ENCODE measurements around the gene LIMK2. TPM values are rescaled to one million over a fixed set of nuclear protein-coding genes. Genes with fewer than 3 reads are reported as not detected.
"Not testable (repeated sequence)": the region's sequence is repeated elsewhere in the genome, so short reads cannot be mapped to it uniquely, and the experiment has no call there.

Gene LIMK2
- total and polyA plus RNA-seq, 8 donors, result 19.9 to 541 (median 97.2) TPM

GRCh38 chr22:31235081-31235480 lies 23.0 kb downstream of the LIMK2 start:
- H3K4me3 ChIP-seq, result no peak overlapping the region
- H3K27me3 ChIP-seq, result no peaks in the 10 kb centered on the region
- intact Hi-C loops (cut with DNase I; ENCODE audit: low total_unique reads), result no loop called here
- 47 to 69% (median 60%) methylated on average over 3 of the region's 3 CpGs for WGBS, 5 donors
- H3K27ac ChIP-seq, result peak overlapping the region in 3 of 5 donors; percentile 13 to 56 (median 29)
- TF ChIP-seq POLR2A (IDR thresholded peaks at IDR 0.05) (no peak), CTCF (IDR thresholded peaks at IDR 0.05) (no peak), EP300 (IDR thresholded peaks at IDR 0.05) (no peak), POLR2AphosphoS5 (IDR thresholded peaks at IDR 0.05) (no peak)
- peaks cover 0 to 20% (median 5%) of the 10 kb centered on the region in 4 donors for H3K36me3 ChIP-seq
- H3K9me3 ChIP-seq, result no peaks in the 10 kb centered on the region
- DNase-seq, result peak in 1 of 2 donors; percentile 51
- H3K4me1 ChIP-seq, result peaks cover 34 to 80% (median 55%) of the 10 kb centered on the region in 4 donors

DNA sequence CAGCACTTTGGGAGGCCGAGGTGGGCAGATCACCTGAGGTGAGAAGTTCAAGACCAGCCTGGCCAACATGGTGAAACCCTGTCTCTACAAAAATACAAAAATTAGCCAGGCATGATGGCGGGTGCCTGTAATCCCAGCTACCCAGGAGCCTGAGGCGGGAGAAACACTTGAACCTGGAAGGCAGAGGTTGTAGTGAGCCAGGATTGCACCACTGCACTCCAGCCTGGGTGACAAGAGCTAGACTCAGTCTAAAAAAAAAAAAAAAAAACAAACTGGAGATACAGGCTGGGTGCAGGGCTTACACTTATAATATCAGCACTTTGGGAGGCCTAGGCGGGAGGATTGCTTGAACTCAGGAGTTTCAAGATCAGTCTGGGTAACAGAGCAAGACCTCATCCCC lies 23.9 kb downstream of the LIMK2 start:
- H3K4me3 ChIP-seq; intact Hi-C loops (cut with DNase I; ENCODE audit: low total_unique reads); DNase-seq; H3K9me3 ChIP-seq; H3K27me3 ChIP-seq: not testable (repeated sequence)
- Histone ChIP-seq H3K36me3 (peaks cover 0 to 27% (median 6%) of the 10 kb centered on the region in 4 donors), H3K4me1 (peaks cover 34 to 80% (median 48%) of the 10 kb centered on the region in 4 donors), H3K27ac (peak overlapping the region in 1 of 5 donors; percentile 56)
- WGBS, 5 donors, result 91 to 97% (median 93%) methylated on average over 4 of the region's 4 CpGs

GRCh38 chr22:31238057-31238456 lies 26.0 kb downstream of the LIMK2 start:
- Histone ChIP-seq H3K9me3 (no peaks in the 10 kb centered on the region), H3K4me3 (no peak overlapping the region), H3K27ac (peak overlapping the region in 1 of 5 donors; percentile 49), H3K27me3 (no peaks in the 10 kb centered on the region), H3K4me1 (peaks cover 34 to 80% (median 38%) of the 10 kb centered on the region in 4 donors), H3K36me3 (peaks cover 0 to 25% (median 7%) of the 10 kb centered on the region in 4 donors)
- no peak for DNase-seq
- TF ChIP-seq POLR2A (IDR thresholded peaks at IDR 0.05) (no peak), POLR2AphosphoS5 (IDR thresholded peaks at IDR 0.05) (no peak), EP300 (IDR thresholded peaks at IDR 0.05) (no peak), CTCF (IDR thresholded peaks at IDR 0.05) (no peak)
- WGBS, 5 donors, result 69 to 94% (median 85%) methylated on average over 1 of the region's 1 CpG
- intact Hi-C loops (cut with DNase I; ENCODE audit: low total_unique reads), result no loop called here

DNA sequence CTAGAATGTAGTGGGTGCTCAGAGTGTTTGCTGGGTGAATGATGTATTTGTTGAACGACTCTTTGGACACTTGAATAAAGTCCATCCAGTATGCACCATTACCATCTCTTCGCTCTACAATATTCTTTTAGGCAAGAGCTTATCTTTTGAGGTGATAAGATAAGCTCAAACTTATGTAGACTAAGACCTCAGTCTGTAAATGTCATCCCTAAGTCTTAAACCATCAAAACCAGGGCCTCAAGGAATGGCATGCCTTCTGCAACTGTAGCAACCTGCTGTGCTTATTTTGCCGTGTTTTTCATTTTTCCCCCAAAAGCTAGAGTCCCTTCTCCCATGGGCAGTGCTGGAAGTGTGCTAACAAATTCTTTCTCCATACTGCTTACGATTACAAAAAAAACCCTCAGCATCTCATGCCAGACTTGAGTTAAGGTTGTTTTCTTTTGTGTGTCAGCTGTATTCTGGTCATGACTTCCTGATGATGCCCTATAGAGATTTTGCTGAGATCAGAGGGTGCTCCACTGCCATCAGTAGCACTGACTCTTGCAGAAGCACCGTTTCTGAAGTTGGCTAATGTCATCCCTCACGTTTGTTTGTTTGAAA lies 27.8 kb downstream of the LIMK2 start:
- Histone ChIP-seq H3K27me3 (no peaks in the 10 kb centered on the region), H3K4me1 (peaks cover 32 to 80% (median 47%) of the 10 kb centered on the region in 4 donors), H3K36me3 (peaks cover 0 to 21% (median 7%) of the 10 kb centered on the region in 4 donors), H3K9me3 (no peaks in the 10 kb centered on the region), H3K4me3 (no peak overlapping the region), H3K27ac (no peak overlapping the region)
- 35 to 59% (median 40%) methylated on average over 6 of the region's 6 CpGs for WGBS, 5 donors
- intact Hi-C loops (cut with DNase I; ENCODE audit: low total_unique reads), result no loop called here
- no peak for TF ChIP-seq CTCF (IDR thresholded peaks at IDR 0.05)
- TF ChIP-seq POLR2A (IDR thresholded peaks at IDR 0.05), result no peak
- TF ChIP-seq POLR2AphosphoS5 (IDR thresholded peaks at IDR 0.05), result no peak
- TF ChIP-seq EP300 (IDR thresholded peaks at IDR 0.05), result no peak
- DNase-seq, result no peak

- WGBS, 5 donors, result 13 to 35% (median 22%) methylated on average over 1 of the region's 1 CpG
- Histone ChIP-seq H3K4me3 (no peak overlapping the region), H3K27ac (peak overlapping the region in 2 of 5 donors; percentile 48 to 67), H3K4me1 (peaks cover 28 to 82% (median 42%) of the 10 kb centered on the region in 4 donors), H3K9me3 (no peaks in the 10 kb centered on the region), H3K27me3 (no peaks in the 10 kb centered on the region), H3K36me3 (peaks cover 0 to 27% (median 7%) of the 10 kb centered on the region in 4 donors)
- TF ChIP-seq CTCF (IDR thresholded peaks at IDR 0.05), result no peak
- TF ChIP-seq POLR2AphosphoS5 (IDR thresholded peaks at IDR 0.05), result no peak
- no peak for TF ChIP-seq POLR2A (IDR thresholded peaks at IDR 0.05)
- TF ChIP-seq EP300 (IDR thresholded peaks at IDR 0.05), result no peak
- intact Hi-C loops (cut with DNase I; ENCODE audit: low total_unique reads), result no loop called here
- DNase-seq, result no peak
Observed at GRCh38 chr22:31241200-31241599, 29.1 kb downstream of the LIMK2 start.

All from stomach (tissue), 9 donors.